Panc1 (cell line): ENCODE results near the gene MTARC2. TPM values are rescaled to one million over a fixed set of nuclear protein-coding genes. Genes with fewer than 3 reads are reported as not detected.

Experiments
- ATAC-seq: fragments of 200-7000 bp; cut with Tn5 transposase; 2 replicates; pipeline ENCODE4 v1.9.1; 2020; ENCODE audit warnings: mild to moderate bottlenecking, moderate library complexity
- BruUV-seq: library from RNA; stranded (reverse); fragments of 400-500 nt; replicated peaks from 2 replicates; lab custom pipeline; 2021; lab: Mats Ljungman, UMichigan
- CTCF ChIA-PET: fragments of 300-600 bp; sonication (Branson Sonifier 250); formaldehyde crosslinking; loops from one replicate; lab custom pipeline; 2022; ENCODE audit warnings: antibody characterized with exemption; lab: Charles Lee
- POLR2A ChIA-PET: fragments of 300-600 bp; sonication (Branson Sonifier 250); formaldehyde crosslinking; loops from one replicate; lab custom pipeline; 2022; ENCODE audit warnings: antibody characterized with exemption; lab: Charles Lee
- DNase-seq: peaks from one replicate; pipeline ENCODE4 v3.0.0-alpha.2; 2010; ENCODE audit warnings: low read depth, low spot score
- H3K27ac ChIP-seq: 2 replicates; pipeline ENCODE4 v1.5.1; 2011; ENCODE audit warnings: mild to moderate bottlenecking, low read length, inconsistent platforms
- H3K27me3 ChIP-seq: fragments of 200-500 bp; sonication (Bioruptor generic); 2 replicates; pipeline ENCODE4 v1.6.0; 2014; ENCODE audit warnings: low read length, inconsistent platforms; ENCODE audit not compliant: control insufficient read depth, insufficient read depth
- H3K36me3 ChIP-seq: fragments of 200-500 bp; sonication (Bioruptor generic); 2 replicates; pipeline ENCODE4 v1.5.1; 2014; ENCODE audit warnings: inconsistent platforms, mild to moderate bottlenecking, low read length, moderate library complexity; ENCODE audit not compliant: control insufficient read depth, insufficient read depth
- H3K4me1 ChIP-seq: 2 replicates; pipeline ENCODE4 v1.5.1; 2011; ENCODE audit warnings: inconsistent platforms, mild to moderate bottlenecking, low read length, moderate library complexity; ENCODE audit not compliant: control insufficient read depth, insufficient read depth
- H3K4me3 ChIP-seq, 2 experiments: 2 replicates each; pipeline ENCODE4 v1.5.1; 2011 to 2012; ENCODE audit warnings: low read depth in 2 of 2, low read length in 2 of 2, mild to moderate bottlenecking in 2 of 2, inconsistent platforms in 1 of 2, moderate library complexity in 1 of 2
- H3K9me3 ChIP-seq: fragments of 200-500 bp; sonication (Bioruptor generic); 2 replicates; pipeline ENCODE4 v1.5.1; 2014; ENCODE audit warnings: low read depth, mild to moderate bottlenecking, inconsistent platforms, low read length, moderate library complexity; ENCODE audit not compliant: control insufficient read depth, insufficient read depth
- POLR2AphosphoS5 ChIP-seq: IDR thresholded peaks from 2 replicates; pipeline ENCODE4 v1.6.1; 2012; ENCODE audit warnings: mild to moderate bottlenecking, low read depth, low read length, moderate library complexity
- SIN3A ChIP-seq: IDR thresholded peaks from 2 replicates; pipeline ENCODE4 v1.6.1; 2012; ENCODE audit warnings: low read depth, mild to moderate bottlenecking, low read length, moderate library complexity, borderline replicate concordance; ENCODE audit not compliant: insufficient read depth
- TCF7L2 ChIP-seq: IDR thresholded peaks from 2 replicates; pipeline ENCODE4 v1.6.1; 2011; ENCODE audit warnings: mild to moderate bottlenecking, low read depth, low read length, inconsistent platforms
- in situ Hi-C: cut with HindIII; loops from 2 replicates; pipeline ENCODE4 v1.10.0; 2016; ENCODE audit warnings: low sequenced_read_pairs, low pct_unique_long_range_greater_than_20kb
- intact Hi-C: fragments of 100-400 bp; cut with micrococcal nuclease; formaldehyde crosslinking; loops from one replicate; pipeline ENCODE4 v1.10.0; 2022; ENCODE audit not compliant: unreplicated experiment
- total RNA-seq: library from RNA; stranded (reverse); gene quantifications from one replicate; pipeline ENCODE4 v1.2.1, GENCODE V29; 2021; ENCODE audit not compliant: unreplicated experiment
- TF ChIP-seq, protein P1 (sequence below), 2 experiments: IDR thresholded peaks; 2 replicates each; pipeline ENCODE4 v1.6.1; 2011 to 2012; ENCODE audit warnings: low read depth in 2 of 2, control low read depth in 1 of 2, low read length in 1 of 2, mild to moderate bottlenecking in 1 of 2, moderate library complexity in 1 of 2; ENCODE audit not compliant: insufficient read depth in 1 of 2
- TF ChIP-seq, protein P2 (sequence below): fragments of 450-650 bp; IDR thresholded peaks from 2 replicates; pipeline ENCODE4 v1.5.1; 2017; ENCODE audit warnings: mild to moderate bottlenecking

MTARC2 gene
- total RNA-seq, 1 experiment from 2014 or later = 10.1 TPM

DNA sequence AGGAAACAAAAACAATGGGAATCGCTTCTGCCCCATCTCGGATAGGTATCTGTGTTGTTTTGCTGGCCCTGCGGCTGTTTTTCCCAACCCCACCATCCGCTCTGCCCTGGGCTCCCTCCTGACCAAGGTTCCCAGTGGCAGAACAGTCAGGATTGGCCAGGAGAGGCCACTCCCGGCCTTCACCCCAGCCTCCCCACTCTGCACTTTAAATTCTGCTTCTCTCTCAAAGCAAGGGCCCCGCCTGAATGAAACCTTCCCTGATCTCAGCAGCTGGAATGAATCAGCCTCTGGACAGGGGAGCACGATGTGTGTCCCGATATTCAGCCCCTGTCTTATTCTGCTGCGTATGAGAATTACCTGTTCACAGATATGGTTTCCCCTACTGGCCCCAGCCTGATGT is 41.6 kb upstream of the MTARC2 start:
- Histone ChIP-seq H3K4me3 (no peak overlapping the region), H3K36me3 (no peaks in the 10 kb centered on the region), H3K27me3 (no peaks in the 10 kb centered on the region), H3K4me1 (no peaks in the 10 kb centered on the region), H3K27ac (no peak overlapping the region), H3K9me3 (no peaks in the 10 kb centered on the region)
- in situ Hi-C loops = no loop called here
- ChIA-PET CTCF (no interaction called here), POLR2A (no interaction called here)
- intact Hi-C loops = no loop called here
- no TSS peak for BruUV-seq
- TF ChIP-seq SIN3A (no peak), POLR2AphosphoS5 (no peak), TCF7L2 (no peak)
- TF ChIP-seq, protein P1, sequence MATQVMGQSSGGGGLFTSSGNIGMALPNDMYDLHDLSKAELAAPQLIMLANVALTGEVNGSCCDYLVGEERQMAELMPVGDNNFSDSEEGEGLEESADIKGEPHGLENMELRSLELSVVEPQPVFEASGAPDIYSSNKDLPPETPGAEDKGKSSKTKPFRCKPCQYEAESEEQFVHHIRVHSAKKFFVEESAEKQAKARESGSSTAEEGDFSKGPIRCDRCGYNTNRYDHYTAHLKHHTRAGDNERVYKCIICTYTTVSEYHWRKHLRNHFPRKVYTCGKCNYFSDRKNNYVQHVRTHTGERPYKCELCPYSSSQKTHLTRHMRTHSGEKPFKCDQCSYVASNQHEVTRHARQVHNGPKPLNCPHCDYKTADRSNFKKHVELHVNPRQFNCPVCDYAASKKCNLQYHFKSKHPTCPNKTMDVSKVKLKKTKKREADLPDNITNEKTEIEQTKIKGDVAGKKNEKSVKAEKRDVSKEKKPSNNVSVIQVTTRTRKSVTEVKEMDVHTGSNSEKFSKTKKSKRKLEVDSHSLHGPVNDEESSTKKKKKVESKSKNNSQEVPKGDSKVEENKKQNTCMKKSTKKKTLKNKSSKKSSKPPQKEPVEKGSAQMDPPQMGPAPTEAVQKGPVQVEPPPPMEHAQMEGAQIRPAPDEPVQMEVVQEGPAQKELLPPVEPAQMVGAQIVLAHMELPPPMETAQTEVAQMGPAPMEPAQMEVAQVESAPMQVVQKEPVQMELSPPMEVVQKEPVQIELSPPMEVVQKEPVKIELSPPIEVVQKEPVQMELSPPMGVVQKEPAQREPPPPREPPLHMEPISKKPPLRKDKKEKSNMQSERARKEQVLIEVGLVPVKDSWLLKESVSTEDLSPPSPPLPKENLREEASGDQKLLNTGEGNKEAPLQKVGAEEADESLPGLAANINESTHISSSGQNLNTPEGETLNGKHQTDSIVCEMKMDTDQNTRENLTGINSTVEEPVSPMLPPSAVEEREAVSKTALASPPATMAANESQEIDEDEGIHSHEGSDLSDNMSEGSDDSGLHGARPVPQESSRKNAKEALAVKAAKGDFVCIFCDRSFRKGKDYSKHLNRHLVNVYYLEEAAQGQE (IDR thresholded peaks at IDR 0.05; ENCODE audit: insufficient read depth in 1 of 2, low read depth in 2 of 2, low read length in 1 of 2) = no peak
- TF ChIP-seq, protein P2, sequence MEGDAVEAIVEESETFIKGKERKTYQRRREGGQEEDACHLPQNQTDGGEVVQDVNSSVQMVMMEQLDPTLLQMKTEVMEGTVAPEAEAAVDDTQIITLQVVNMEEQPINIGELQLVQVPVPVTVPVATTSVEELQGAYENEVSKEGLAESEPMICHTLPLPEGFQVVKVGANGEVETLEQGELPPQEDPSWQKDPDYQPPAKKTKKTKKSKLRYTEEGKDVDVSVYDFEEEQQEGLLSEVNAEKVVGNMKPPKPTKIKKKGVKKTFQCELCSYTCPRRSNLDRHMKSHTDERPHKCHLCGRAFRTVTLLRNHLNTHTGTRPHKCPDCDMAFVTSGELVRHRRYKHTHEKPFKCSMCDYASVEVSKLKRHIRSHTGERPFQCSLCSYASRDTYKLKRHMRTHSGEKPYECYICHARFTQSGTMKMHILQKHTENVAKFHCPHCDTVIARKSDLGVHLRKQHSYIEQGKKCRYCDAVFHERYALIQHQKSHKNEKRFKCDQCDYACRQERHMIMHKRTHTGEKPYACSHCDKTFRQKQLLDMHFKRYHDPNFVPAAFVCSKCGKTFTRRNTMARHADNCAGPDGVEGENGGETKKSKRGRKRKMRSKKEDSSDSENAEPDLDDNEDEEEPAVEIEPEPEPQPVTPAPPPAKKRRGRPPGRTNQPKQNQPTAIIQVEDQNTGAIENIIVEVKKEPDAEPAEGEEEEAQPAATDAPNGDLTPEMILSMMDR = no peak
- ATAC-seq (no peak), DNase-seq (no peak)

DNA sequence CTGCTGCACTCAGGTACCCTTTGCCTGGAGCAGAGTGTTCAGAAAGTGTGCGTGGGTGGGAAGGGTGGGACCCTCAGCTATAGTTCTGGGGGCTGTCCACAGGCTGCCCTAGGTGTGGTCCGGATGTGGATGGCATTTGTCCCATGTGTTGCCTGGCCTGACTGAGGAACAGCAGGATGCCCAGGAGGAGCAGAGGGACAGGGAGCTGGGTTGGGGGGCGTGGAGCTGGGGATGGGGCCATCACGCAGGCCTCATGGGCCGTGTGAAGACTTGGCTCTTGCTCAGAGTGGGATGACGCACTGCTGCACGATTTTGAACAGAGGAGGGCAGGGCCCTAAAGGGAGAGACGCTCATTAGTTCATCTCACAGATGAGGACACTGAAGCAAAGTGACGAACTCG is 41.0 kb upstream of the MTARC2 start:
- ATAC-seq (no peak), DNase-seq (no peak)
- no TSS peak for BruUV-seq
- Histone ChIP-seq H3K4me3 (no peak overlapping the region), H3K27me3 (no peaks in the 10 kb centered on the region), H3K4me1 (no peaks in the 10 kb centered on the region), H3K36me3 (no peaks in the 10 kb centered on the region), H3K9me3 (no peaks in the 10 kb centered on the region), H3K27ac (no peak overlapping the region)
- CTCF ChIA-PET = no interaction called here
- TF ChIP-seq SIN3A (no peak), TCF7L2 (no peak), POLR2AphosphoS5 (no peak)
- TF ChIP-seq, protein P1 (IDR thresholded peaks at IDR 0.05; ENCODE audit: insufficient read depth in 1 of 2, low read depth in 2 of 2, low read length in 1 of 2) = no peak
- TF ChIP-seq, protein P2 = no peak
- in situ Hi-C loops = no loop called here
- POLR2A ChIA-PET = no interaction called here
- intact Hi-C loops = no loop called here
